Neural crest cell (in vitro differentiated cells): ENCODE measurements around the gene KRT14. TPM values are rescaled to one million over a fixed set of nuclear protein-coding genes. Genes with fewer than 3 reads are reported as not detected.

ENCODE experiments used
- DNase-seq: peaks from one replicate; pipeline ENCODE4 v3.0.0; 2021; ENCODE audit warnings: low read depth, mixed read lengths, low spot score
- H3K27ac Mint-ChIP-seq: one replicate; pipeline ENCODE4 v1.8.0; 2021; ENCODE audit warnings: mild to moderate bottlenecking, mixed read lengths; ENCODE audit not compliant: unreplicated experiment
- H3K27me3 Mint-ChIP-seq: 2 replicates; pipeline ENCODE4 v1.8.0; 2021; ENCODE audit warnings: low read depth, mild to moderate bottlenecking, mixed read lengths
- H3K36me3 Mint-ChIP-seq: 2 replicates; pipeline ENCODE4 v1.8.0; 2021; ENCODE audit warnings: low read depth, mild to moderate bottlenecking, mixed read lengths
- H3K4me1 Mint-ChIP-seq: 2 replicates; pipeline ENCODE4 v1.8.0; 2021; ENCODE audit warnings: mixed read lengths
- H3K4me3 Mint-ChIP-seq: one replicate; pipeline ENCODE4 v1.8.0; 2021; ENCODE audit warnings: mild to moderate bottlenecking, mixed read lengths
- H3K9me3 Mint-ChIP-seq: 2 replicates; pipeline ENCODE4 v1.8.0; 2021; ENCODE audit warnings: mixed read lengths
- long read RNA-seq: library from polyadenylated mRNA; unstranded; transcript quantifications from one replicate; pipeline ENCODE4 v2.0.0, GENCODE V29; 2020
- total RNA-seq: library from RNA; stranded (reverse); gene quantifications from 2 replicates; pipeline ENCODE4 v1.2.1, GENCODE V29; 2021
- TF ChIP-seq, protein P1 (sequence below): fragments of 200-600 bp; sonication (generic); conservative IDR thresholded peaks from 2 replicates; pipeline ENCODE4 v1.5.0; 2021; ENCODE audit warnings: antibody characterized with exemption, mild to moderate bottlenecking

The KRT14 gene
- not detected in 2 replicates for total RNA-seq
- long read RNA-seq = 0 reads

- no peak within 1 kb of the TSS for H3K4me3 Mint-ChIP-seq
- TF ChIP-seq, protein P1, sequence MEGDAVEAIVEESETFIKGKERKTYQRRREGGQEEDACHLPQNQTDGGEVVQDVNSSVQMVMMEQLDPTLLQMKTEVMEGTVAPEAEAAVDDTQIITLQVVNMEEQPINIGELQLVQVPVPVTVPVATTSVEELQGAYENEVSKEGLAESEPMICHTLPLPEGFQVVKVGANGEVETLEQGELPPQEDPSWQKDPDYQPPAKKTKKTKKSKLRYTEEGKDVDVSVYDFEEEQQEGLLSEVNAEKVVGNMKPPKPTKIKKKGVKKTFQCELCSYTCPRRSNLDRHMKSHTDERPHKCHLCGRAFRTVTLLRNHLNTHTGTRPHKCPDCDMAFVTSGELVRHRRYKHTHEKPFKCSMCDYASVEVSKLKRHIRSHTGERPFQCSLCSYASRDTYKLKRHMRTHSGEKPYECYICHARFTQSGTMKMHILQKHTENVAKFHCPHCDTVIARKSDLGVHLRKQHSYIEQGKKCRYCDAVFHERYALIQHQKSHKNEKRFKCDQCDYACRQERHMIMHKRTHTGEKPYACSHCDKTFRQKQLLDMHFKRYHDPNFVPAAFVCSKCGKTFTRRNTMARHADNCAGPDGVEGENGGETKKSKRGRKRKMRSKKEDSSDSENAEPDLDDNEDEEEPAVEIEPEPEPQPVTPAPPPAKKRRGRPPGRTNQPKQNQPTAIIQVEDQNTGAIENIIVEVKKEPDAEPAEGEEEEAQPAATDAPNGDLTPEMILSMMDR = no peak
- peak within 1 kb of the TSS; percentile 71 for H3K27ac Mint-ChIP-seq
- H3K36me3 Mint-ChIP-seq = no peaks in the 10 kb centered on the region
- H3K9me3 Mint-ChIP-seq = no peaks in the 10 kb centered on the region
- no peak for DNase-seq
- H3K4me1 Mint-ChIP-seq = no peaks in the 10 kb centered on the region
- peaks cover 5% of the 10 kb centered on the region for H3K27me3 Mint-ChIP-seq
These were observed at the start of gene KRT14 for GRCh38 chr17:41586863-41587495. Gene KRT14, minus strand, starts transcription at chr17:41586895. Its CDS starts 61 bp downstream, at chr17:41586834.

DNA sequence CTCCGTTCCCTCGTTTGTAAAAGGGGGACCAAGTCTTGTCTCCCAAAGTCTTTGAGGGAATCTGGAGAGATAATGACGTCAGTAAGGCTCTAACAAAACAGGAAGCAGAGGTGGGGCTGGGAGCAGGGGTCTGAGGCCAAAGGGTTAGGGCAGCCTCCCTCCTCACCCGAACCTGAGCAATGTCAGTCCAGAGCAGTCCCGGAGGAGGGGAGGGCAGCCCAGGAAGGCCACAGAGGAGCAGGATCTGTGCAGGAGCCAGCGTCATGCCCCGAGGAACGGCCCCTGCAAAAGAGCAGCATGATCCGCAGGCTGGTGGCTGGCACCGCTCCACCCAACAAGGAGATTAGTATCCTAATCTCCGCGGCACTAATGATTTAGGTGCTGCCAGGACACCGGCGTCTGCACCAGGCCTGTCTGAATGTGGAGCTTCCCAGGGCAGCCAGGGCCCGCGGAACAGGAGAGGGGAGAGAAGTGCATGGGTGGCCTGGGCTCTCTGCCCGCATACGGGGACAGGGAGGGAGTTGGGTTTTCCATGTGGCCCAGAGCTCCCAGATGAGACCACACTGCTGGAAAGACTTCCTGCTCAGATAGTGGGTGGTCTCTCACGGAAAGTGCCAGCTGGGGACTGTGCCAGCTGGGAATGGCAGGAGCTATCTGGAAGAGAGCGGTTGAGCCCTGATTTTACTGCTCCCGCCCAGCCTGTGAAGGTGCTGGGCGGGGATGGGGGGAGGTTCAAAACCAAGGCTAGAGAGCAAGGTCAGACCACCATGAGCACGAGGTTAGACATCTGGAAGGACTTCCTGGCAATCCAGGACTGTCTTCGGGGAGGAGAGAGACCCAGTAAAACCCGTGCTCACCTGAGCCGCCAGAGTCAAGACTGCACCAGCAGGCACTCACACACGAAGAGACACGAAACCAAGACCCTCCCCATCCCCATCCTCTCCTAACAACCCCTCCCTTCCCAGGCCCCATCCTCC is 48.7 kb upstream of the KRT14 start:
- Mint-ChIP-seq H3K36me3 (no peaks in the 10 kb centered on the region), H3K4me1 (peaks cover 9% of the 10 kb centered on the region), H3K9me3 (no peaks in the 10 kb centered on the region), H3K4me3 (no peak overlapping the region), H3K27me3 (no peaks in the 10 kb centered on the region), H3K27ac (peak overlapping the region; percentile 22)
- DNase-seq = no peak
- TF ChIP-seq, protein P1 = no peak

- H3K9me3 Mint-ChIP-seq = no peaks in the 10 kb centered on the region
- no peak overlapping the region for H3K4me3 Mint-ChIP-seq
- TF ChIP-seq, protein P1 = no peak
- H3K4me1 Mint-ChIP-seq = peaks cover 9% of the 10 kb centered on the region
- no peak for DNase-seq
- no peak overlapping the region for H3K27ac Mint-ChIP-seq
- H3K27me3 Mint-ChIP-seq = no peaks in the 10 kb centered on the region
- no peaks in the 10 kb centered on the region for H3K36me3 Mint-ChIP-seq
These were observed 47.9 kb upstream of the KRT14 start for GRCh38 chr17:41634639-41635038.

DNA sequence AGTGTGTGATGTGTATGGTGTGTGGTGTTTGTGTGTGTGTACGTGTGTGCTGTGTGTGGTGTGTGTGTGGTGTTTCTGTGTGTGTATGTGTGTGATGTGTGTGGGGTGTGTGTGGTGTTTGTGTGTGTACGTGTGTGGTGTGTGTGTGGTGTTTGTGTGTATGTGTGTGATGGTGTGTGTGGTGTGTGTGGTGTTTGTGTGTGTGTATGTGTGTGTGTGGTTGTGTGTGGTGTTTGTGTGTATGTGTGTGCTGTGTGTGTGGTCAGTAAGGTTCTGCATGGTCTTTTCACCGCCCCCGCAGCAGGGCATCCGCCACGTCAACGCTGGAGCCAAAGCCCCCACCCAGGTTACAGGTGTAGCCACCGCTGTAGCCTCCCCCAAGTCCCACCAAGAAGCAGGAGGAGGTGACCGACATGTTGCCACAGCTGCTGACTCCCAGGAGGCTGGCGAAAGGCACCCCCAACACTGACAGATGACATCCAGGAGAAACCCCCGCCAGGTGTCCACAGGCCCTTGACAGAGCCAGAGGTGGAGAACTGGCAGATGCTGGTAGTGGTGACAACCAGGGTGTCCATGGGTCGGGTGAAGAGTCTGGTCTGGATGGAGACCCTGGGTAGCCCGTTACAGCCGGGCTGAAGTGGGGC is 47.0 kb upstream of the KRT14 start:
- Mint-ChIP-seq H3K27ac (no peak overlapping the region), H3K9me3 (no peaks in the 10 kb centered on the region), H3K4me1 (peaks cover 9% of the 10 kb centered on the region), H3K36me3 (no peaks in the 10 kb centered on the region), H3K4me3 (no peak overlapping the region), H3K27me3 (no peaks in the 10 kb centered on the region)
- TF ChIP-seq, protein P1 = no peak
- no peak for DNase-seq

GRCh38 chr17:41632482-41633105 is 45.9 kb upstream of the KRT14 start:
- DNase-seq = no peak
- no peaks in the 10 kb centered on the region for H3K9me3 Mint-ChIP-seq
- H3K36me3 Mint-ChIP-seq = no peaks in the 10 kb centered on the region
- H3K4me3 Mint-ChIP-seq = no peak overlapping the region
- peaks cover 9% of the 10 kb centered on the region for H3K4me1 Mint-ChIP-seq
- TF ChIP-seq, protein P1 = no peak
- H3K27ac Mint-ChIP-seq = no peak overlapping the region
- H3K27me3 Mint-ChIP-seq = no peaks in the 10 kb centered on the region
